Activated naive CD8-positive, alpha-beta T cell treated with anti-CD3 and anti-CD28 coated beads for 36 hours (primary cell): Measurements from ENCODE around the gene PRDM10. TPM values are rescaled to one million over a fixed set of nuclear protein-coding genes. Genes with fewer than 3 reads are reported as not detected.

ENCODE experiments used
- DNase-seq: peaks from one replicate; pipeline ENCODE4 v3.0.0; 2021
- H3K27ac Mint-ChIP-seq: one replicate; pipeline ENCODE4 v1.8.0; 2022; ENCODE audit warnings: mild to moderate bottlenecking, moderate library complexity, mixed read lengths
- H3K27me3 Mint-ChIP-seq: one replicate; pipeline ENCODE4 v1.8.0; 2022; ENCODE audit warnings: mild to moderate bottlenecking, mixed read lengths
- H3K36me3 Mint-ChIP-seq: one replicate; pipeline ENCODE4 v1.8.0; 2021; ENCODE audit warnings: mild to moderate bottlenecking, mixed read lengths
- H3K4me1 Mint-ChIP-seq: one replicate; pipeline ENCODE4 v1.8.0; 2021; ENCODE audit warnings: mixed read lengths
- H3K4me3 Mint-ChIP-seq: one replicate; pipeline ENCODE4 v1.8.0; 2022; ENCODE audit warnings: mild to moderate bottlenecking, moderate library complexity, mixed read lengths
- H3K9me3 Mint-ChIP-seq: one replicate; pipeline ENCODE4 v1.8.0; 2022; ENCODE audit warnings: mixed read lengths
- total RNA-seq, 2 experiments: library from RNA; stranded (reverse); gene quantifications; one replicate each; pipeline ENCODE4 v1.2.3, GENCODE V29; 2021

PRDM10 gene
- total RNA-seq, 2 experiments from 2014 or later: 10.7 to 11.0 TPM

DNA sequence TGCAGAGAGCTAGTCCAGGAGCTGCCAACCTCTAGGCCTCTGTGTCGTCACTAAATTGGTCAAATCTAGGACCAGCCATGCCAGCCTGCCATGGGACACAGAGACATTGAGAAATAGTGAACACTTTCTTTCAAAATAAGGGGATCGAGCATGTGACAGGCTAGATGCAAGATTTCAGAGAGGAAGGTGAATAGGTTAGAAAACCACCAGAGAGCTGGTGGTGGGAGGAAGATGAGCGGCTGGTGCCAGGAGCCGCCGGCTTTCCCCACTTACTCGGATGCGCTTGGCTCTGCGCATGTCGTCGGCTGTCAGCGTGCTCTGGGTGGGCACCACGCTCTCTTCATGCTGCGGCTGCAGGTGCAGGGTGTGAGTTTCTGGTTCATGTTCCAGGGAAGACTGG, 71.9 kb downstream of the PRDM10 start:
- Mint-ChIP-seq H3K4me3 (no peak overlapping the region), H3K36me3 (peaks cover 6% of the 10 kb centered on the region), H3K4me1 (no peaks in the 10 kb centered on the region), H3K27me3 (no peaks in the 10 kb centered on the region), H3K27ac (no peak overlapping the region), H3K9me3 (no peaks in the 10 kb centered on the region)
- DNase-seq: no peak

DNA sequence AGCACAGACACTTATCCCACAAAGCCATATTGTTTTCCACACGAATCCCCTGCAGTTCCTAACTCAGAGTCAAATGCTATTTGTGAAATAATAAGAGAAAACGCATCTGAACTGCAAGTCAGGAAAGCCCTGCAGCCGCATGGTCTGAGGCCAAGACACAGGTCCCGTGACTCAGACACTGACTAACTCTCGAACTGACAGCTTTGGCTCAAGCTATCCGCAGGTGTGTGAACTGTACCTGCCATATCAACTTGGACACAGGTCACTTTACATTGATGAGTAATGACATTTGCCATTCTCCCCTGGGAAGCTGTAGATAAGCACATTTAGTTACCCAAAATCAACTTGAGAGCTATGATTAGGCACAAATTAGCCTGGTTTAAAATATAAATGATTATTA, 72.3 kb downstream of the PRDM10 start:
- DNase-seq: no peak
- Mint-ChIP-seq H3K27ac (no peak overlapping the region), H3K4me3 (no peak overlapping the region), H3K9me3 (no peaks in the 10 kb centered on the region), H3K4me1 (no peaks in the 10 kb centered on the region), H3K36me3 (peaks cover 7% of the 10 kb centered on the region), H3K27me3 (no peaks in the 10 kb centered on the region)

DNA sequence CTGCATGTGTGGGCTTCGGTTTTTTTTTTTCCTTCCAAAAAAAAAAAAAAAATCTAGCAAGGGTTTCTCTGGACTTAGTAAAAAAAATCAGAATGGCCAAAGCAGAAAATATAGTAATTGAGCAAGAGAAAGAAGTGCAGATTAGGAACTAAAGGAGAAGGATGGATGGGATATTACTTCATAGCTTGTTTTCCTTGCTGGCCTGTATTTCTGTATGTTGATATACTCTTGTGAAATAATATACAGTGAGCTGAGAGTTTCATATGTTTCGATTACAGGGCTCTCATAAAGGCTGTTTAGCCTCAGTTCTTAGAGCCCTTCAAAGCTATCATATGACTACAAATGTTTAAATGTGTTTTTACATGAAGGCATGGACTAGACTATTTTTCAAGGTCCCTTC, 72.9 kb downstream of the PRDM10 start:
- peaks cover 8% of the 10 kb centered on the region for H3K36me3 Mint-ChIP-seq

DNA sequence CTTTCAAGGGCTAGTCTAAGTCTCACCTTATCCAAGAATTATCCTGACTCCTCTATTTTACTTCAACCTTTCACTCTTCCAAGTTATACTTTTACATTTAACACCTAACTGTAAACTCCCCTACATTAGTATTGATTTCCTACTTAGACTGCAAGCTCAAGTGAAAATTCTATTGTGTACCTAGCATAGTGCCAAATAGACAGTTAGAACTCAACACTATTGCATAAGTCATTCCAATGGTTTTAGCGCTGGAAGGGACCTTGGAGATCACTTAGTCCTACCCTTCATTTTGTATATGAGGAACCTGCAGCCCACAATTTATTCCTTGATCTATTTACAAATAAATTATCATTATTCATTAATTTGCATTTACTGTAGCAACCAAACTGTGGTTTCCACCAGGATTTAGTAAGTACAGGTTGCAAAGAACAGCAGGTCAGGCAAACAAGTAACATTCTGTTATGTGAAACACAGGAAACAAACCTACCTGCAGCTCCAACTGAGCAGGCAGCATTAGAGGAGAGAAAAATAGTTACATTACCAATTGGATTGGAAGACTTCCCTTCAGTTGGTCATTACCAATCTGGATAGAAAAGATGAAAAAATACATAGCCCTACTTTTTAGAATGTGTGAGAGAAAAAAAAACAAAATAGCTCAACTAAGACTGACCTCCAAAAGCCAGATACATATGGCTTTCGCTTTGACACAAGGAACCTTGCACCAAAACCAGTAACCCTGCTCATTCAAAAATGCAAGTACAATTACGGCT, 73.5 kb downstream of the PRDM10 start:
- Mint-ChIP-seq H3K4me3 (no peak overlapping the region), H3K27me3 (no peaks in the 10 kb centered on the region), H3K9me3 (no peaks in the 10 kb centered on the region), H3K36me3 (peaks cover 10% of the 10 kb centered on the region), H3K27ac (no peak overlapping the region), H3K4me1 (no peaks in the 10 kb centered on the region)
- DNase-seq: no peak

More for the DNA sequence above, 72.9 kb downstream of the PRDM10 start:
- H3K4me3 Mint-ChIP-seq: no peak overlapping the region
- no peaks in the 10 kb centered on the region for H3K9me3 Mint-ChIP-seq
- H3K4me1 Mint-ChIP-seq: no peaks in the 10 kb centered on the region
- no peaks in the 10 kb centered on the region for H3K27me3 Mint-ChIP-seq
- H3K27ac Mint-ChIP-seq: no peak overlapping the region
- DNase-seq: no peak

DNA sequence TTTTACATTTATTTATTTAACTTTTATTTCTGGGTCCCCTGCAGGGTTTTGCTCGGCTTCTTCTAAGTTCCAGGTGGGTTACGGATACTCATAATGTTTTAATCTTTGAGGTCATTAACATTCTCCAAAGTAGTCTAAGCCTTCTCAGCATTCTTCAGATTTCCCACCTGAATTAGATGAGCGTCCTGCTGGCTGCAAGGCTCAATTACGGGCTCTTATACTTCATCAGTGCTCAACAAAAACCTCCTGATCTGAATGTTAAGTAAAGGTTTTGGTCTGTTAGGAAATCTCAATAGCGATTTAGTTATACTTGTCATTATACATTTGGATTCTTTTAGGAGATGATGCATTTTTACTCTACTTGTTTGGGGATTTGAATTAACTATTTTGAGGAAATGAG, 80.0 kb downstream of the PRDM10 start:
- H3K4me1 Mint-ChIP-seq: peaks cover 6% of the 10 kb centered on the region
- no peak overlapping the region for H3K27ac Mint-ChIP-seq

DNA sequence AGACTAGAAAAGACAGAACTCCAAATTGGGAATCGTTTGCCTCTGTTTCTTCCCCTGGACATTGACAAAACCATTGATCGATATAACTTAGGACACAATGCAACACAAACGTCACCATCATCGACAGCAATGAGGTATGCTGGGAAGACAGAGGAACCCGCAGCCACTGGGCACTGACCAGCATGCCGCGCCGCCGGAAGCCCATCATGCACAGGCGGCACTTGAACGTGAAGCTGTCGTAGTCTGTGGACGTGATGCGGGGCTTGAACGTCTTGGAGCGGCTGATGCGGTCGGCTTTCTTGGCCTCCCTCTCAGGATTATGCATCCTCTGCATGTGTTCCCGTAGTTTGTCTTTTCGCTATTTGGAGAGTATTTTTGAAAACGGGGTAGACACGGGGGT, 84.3 kb downstream of the PRDM10 start:
- no peak for DNase-seq
- no peaks in the 10 kb centered on the region for H3K9me3 Mint-ChIP-seq
- no peaks in the 10 kb centered on the region for H3K27me3 Mint-ChIP-seq
- peaks cover 7% of the 10 kb centered on the region for H3K36me3 Mint-ChIP-seq
- H3K27ac Mint-ChIP-seq: no peak overlapping the region
- no peak overlapping the region for H3K4me3 Mint-ChIP-seq
- H3K4me1 Mint-ChIP-seq: peaks cover 4% of the 10 kb centered on the region

More for the DNA sequence above, 80.0 kb downstream of the PRDM10 start:
- peaks cover 10% of the 10 kb centered on the region for H3K36me3 Mint-ChIP-seq
- no peaks in the 10 kb centered on the region for H3K9me3 Mint-ChIP-seq
- no peak overlapping the region for H3K4me3 Mint-ChIP-seq
- no peak for DNase-seq
- no peaks in the 10 kb centered on the region for H3K27me3 Mint-ChIP-seq

DNA sequence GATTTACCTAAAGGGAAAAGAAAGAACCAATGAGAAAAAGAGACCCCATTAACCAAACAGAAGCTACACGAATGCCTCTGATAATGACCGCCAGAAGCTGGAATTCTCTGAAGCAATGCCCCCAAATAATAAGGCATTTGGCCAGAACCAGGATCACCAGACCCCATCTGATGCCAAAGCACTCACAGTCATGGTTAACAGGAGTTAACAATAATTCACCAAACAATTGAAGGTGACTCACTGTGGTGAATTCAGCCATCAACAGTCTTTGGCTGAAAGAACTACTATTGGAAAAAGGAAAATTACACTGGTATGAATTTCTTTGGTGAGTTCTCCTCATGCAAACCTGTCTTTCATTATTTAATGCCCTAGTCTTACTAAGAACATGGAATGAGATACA, 85.4 kb downstream of the PRDM10 start:
- DNase-seq: no peak
- no peak overlapping the region for H3K27ac Mint-ChIP-seq
- H3K4me3 Mint-ChIP-seq: no peak overlapping the region
- peaks cover 8% of the 10 kb centered on the region for H3K36me3 Mint-ChIP-seq
- no peaks in the 10 kb centered on the region for H3K27me3 Mint-ChIP-seq
- H3K4me1 Mint-ChIP-seq: peaks cover 3% of the 10 kb centered on the region
- no peaks in the 10 kb centered on the region for H3K9me3 Mint-ChIP-seq

DNA sequence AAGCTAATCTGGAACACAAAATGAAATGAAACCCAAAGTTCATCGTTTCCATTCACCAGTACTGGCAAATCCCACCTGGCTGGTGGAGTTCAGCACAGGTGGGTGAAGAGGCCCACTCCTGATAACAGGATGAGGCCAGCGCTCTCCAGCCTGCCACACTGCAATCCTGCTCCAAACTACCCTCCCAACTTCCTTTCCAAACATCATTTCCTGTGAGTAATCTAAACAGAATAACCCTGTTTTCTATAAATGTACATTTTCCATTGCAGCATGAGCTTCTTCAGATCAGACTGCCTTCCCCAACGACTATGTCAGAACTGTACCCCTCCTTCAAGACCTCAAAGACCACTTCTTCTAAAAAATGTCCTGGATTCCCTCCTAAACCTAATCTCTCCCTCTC, 91.3 kb downstream of the PRDM10 start:
- no peak overlapping the region for H3K4me3 Mint-ChIP-seq
- no peak for DNase-seq
- peaks cover 5% of the 10 kb centered on the region for H3K4me1 Mint-ChIP-seq
- H3K27me3 Mint-ChIP-seq: no peaks in the 10 kb centered on the region
- H3K36me3 Mint-ChIP-seq: peaks cover 8% of the 10 kb centered on the region
- no peaks in the 10 kb centered on the region for H3K9me3 Mint-ChIP-seq
- H3K27ac Mint-ChIP-seq: peak overlapping the region; percentile 64

DNA sequence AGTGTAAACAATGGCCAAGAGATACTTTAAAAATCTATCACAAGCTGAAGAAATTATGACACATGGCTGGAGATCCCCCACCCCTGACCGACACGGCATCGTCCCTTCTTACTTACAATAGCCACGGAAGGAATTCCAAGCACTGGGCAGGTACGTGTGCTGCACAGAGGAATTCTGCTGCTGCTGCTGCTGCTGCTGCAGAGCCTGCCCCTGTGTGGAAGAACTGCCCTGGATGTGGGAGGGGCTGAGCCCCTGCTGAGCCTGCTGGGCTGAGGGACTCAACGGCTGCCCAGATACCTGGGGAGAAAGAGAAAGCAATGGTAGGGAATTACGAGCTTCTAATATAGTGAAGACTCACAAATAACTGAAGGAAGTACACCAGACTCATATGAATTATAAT, 92.3 kb downstream of the PRDM10 start:
- peaks cover 8% of the 10 kb centered on the region for H3K36me3 Mint-ChIP-seq
- no peak overlapping the region for H3K4me3 Mint-ChIP-seq
- no peaks in the 10 kb centered on the region for H3K27me3 Mint-ChIP-seq
- no peak for DNase-seq
- H3K9me3 Mint-ChIP-seq: no peaks in the 10 kb centered on the region
- peaks cover 5% of the 10 kb centered on the region for H3K4me1 Mint-ChIP-seq
- H3K27ac Mint-ChIP-seq: no peak overlapping the region

DNA sequence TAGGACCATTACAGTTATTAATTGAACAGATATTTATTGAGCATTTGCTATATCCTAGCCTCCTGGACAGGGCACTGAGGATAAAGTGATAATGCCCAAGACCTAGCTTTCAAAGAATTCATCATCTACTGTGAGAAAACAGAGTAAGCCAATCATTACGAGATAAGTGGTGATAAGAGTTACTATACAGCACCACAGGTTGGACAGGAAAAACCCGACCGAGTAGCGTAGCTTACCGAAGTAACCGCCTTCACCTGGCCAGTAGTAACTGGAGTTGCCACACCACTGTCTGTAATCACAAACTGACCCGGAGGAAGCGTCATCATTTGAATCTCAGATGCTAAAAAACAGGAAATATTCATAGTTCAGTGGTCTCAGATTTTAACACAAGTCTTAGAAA, 97.2 kb downstream of the PRDM10 start:
- Mint-ChIP-seq H3K27ac (no peak overlapping the region), H3K27me3 (no peaks in the 10 kb centered on the region), H3K9me3 (no peaks in the 10 kb centered on the region), H3K36me3 (peaks cover 15% of the 10 kb centered on the region), H3K4me1 (no peaks in the 10 kb centered on the region), H3K4me3 (no peak overlapping the region)
- DNase-seq: no peak

DNA sequence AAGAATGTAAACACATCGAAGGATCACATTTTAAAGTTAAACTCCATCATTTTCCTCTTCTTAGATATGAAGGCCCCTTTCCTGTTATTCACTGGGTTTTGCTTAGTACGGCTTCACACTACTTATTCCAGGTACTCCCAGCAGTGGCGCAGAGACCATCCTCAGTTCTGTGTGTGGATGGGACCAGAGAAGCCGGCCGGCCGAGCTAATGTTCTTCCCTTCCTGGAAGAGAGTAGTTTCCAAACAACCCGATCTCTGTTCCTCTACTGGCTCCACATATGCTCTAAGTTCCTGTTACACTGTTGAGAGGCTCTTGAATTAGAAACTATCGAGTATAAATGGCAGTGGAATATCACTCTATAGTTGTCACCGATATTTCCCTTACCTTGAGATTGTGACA, 106.6 kb downstream of the PRDM10 start:
- no peaks in the 10 kb centered on the region for H3K9me3 Mint-ChIP-seq
- H3K27me3 Mint-ChIP-seq: no peaks in the 10 kb centered on the region
- no peak for DNase-seq
- H3K4me3 Mint-ChIP-seq: peak overlapping the region; percentile 88
- peaks cover 27% of the 10 kb centered on the region for H3K36me3 Mint-ChIP-seq
- H3K27ac Mint-ChIP-seq: peak overlapping the region; percentile 61
- H3K4me1 Mint-ChIP-seq: peaks cover 32% of the 10 kb centered on the region

DNA sequence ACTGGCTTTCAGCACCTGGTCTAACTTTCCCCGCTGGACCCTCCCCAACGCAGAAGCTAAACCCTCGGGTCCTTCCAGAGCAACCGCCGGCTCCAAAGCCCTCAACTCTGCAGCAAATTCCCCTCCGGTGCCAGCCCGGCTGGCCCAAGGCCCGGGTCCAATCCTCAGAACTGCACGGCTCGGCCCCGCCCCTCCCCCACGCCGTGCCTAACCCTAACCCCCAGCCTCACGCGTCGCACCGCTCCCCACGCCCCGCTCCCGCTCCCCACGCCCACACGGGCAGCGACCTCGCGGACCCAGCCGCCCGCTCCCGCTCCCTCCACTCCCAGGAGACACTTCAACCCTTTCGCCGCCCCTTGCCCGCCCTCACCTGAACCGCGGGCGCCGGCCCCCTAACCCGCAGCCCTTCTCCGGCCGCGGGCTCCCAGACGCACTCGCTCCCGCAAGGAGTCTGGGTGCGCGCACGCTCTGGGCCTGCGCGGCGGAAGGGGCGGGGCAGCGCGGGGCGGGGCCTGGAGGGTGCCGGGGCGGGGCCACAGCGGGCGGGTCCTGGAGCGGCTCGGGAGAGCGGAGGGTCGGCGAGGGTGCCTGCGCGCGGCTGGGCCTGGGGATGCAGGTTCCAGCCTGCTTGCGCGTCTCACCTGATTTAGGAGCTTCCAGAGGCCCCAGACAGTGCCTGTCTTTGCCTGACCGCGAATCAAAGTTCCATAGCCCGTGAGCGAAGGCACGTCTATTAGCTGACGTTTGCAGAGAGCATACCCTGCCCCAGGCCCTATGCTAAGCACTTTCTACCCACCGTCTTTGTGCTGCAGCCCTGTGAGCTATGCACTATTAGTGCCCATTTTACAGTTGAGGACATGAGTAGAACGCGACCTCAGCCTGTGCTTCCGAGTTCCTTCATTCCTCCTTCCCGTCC, 107.3 kb downstream of the PRDM10 start, which contains the start of gene NFRKB:
TSS of gene NFRKB (minus strand) at position 453 of the 916 bp plus-strand sequence. CDS start 2,729 bp downstream, outside the sequence.
- Mint-ChIP-seq H3K27me3 (no peaks in the 10 kb centered on the region), H3K4me1 (peaks cover 32% of the 10 kb centered on the region), H3K4me3 (peak within 1 kb of the TSS; percentile 88), H3K27ac (peak within 1 kb of the TSS; percentile 83), H3K9me3 (no peaks in the 10 kb centered on the region), H3K36me3 (peaks cover 27% of the 10 kb centered on the region)
- DNase-seq: peak; percentile 90

DNA sequence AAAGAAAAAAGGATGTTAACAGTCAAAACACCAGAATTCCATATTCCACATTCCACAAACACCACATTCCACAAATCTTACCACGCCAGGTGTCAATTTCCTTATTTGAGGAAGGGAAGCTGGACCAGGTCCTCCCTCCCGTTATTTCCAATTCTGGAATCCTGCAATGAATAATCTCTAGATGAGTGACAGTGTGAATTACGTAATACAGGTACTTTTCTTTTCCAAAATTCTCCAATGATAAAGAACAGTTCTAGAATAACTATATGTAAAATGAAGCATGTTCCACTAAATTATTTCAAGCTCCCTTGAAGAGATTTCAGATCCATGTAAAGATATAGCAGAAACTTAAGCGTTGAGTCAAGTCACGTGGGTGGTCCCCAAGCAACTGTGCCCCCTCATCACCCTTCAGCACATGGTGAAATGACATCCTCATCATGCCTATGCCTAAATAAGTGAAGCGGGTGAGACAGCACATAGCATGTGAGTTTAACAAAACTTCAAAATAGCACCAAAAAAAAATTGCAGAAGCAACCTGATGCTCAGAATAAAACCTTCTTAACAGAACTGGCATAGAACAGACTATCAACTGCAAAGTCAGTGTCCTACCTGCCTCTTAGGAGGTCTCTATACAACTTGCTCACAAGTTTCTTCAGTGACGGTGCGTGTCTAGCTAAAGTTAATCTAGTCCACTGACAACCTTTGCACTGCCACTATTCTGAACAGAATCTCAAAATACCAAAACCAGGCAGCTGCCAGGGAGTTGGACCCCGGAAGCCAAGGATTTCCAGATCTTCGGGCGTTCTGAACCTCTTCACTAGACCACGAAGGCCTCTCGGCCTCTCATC, 108.1 kb downstream of the PRDM10 start:
- H3K27me3 Mint-ChIP-seq: no peaks in the 10 kb centered on the region
- peaks cover 36% of the 10 kb centered on the region for H3K4me1 Mint-ChIP-seq
- H3K9me3 Mint-ChIP-seq: no peaks in the 10 kb centered on the region
- peaks cover 30% of the 10 kb centered on the region for H3K36me3 Mint-ChIP-seq
- H3K4me3 Mint-ChIP-seq: peak overlapping the region; percentile 88
- peak overlapping the region; percentile 83 for H3K27ac Mint-ChIP-seq
- DNase-seq: peak; percentile 8

DNA sequence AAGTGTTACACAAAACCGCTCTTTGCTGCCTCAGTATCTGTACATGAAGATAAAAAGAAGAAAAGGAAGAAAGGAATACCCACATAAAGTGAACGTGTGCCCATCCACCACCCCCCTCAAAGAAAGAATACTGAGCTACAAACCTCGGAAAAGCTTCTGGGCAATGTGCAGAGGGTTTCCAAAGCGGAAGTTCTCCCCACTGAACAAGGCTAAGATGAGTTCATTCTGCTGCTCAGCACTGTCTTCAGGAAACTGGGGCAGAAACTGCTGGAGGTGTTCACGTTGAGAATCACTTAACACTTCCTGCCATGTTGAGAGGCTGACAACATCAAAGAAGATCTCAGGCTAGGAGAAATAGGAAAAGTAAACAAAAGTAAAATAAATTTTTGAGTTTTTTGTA, 114.2 kb downstream of the PRDM10 start:
- peaks cover 52% of the 10 kb centered on the region for H3K36me3 Mint-ChIP-seq
- H3K27ac Mint-ChIP-seq: peak overlapping the region; percentile 77
- H3K9me3 Mint-ChIP-seq: no peaks in the 10 kb centered on the region
- peaks cover 33% of the 10 kb centered on the region for H3K4me1 Mint-ChIP-seq
- no peak overlapping the region for H3K4me3 Mint-ChIP-seq
- H3K27me3 Mint-ChIP-seq: no peaks in the 10 kb centered on the region
- DNase-seq: no peak

DNA sequence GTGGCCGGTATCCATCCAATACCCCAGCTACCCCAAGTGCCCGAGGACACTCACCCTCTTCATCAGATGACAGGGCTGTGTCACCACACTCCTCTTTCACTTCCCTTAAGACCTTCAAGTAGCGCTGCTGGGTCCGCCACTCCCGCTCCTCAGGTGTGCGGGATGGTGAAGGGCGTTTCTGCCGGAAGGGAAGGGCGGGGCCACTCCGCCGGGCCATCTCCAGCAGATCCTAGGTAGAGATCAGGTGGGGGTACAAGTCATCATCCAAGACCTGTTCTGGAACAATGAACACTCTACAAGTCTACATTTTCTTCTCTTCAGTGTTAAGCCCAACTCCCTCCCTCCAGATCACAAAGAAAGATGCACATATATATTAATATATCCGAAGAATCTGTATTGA, 117.3 kb downstream of the PRDM10 start:
- Mint-ChIP-seq H3K27me3 (no peaks in the 10 kb centered on the region), H3K27ac (no peak overlapping the region), H3K4me3 (no peak overlapping the region), H3K36me3 (peaks cover 56% of the 10 kb centered on the region), H3K9me3 (no peaks in the 10 kb centered on the region), H3K4me1 (peaks cover 18% of the 10 kb centered on the region)
- no peak for DNase-seq
